ENCODE data around the gene FAM170B. TPM values are rescaled to one million over a fixed set of nuclear protein-coding genes. Genes with fewer than 3 reads are reported as not detected.

FAM170B gene
- polyA plus RNA-seq, 1 of the 3 experiments (the other 2 are of a cell fraction), result not detected

DNA sequence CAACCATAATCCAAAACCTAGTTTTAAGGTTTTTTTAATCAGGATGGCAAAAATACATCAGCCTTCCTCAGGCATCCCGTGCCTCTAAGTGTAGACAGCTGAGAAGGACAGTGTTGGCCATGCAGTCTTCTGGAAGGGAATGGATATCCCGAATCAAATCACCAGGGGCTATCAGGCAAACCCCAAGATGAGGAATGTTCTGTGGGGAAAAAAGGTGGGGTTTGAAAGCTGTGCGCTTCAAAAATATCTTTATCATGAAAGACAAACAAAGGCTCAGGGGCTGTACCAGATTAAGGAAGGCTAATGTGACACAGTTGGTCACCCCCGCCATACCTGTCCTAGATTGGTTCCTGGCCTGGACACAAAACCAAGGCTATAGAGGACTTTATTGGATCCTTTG, 49.0 kb upstream of the FAM170B start:
- Histone ChIP-seq H4K20me1 (ENCODE audit: insufficient read depth) (no peaks in the 10 kb centered on the region), H3K27me3 (ENCODE audit: insufficient read depth) (no peaks in the 10 kb centered on the region), H3K4me2 (no peak overlapping the region), H3K27ac (ENCODE audit: low read depth in 2 of 2, low read length in 1 of 2) (no peak overlapping the region), H3K9me3 (no peaks in the 10 kb centered on the region), H3K36me3 (replicated peaks in 1 of 2; ENCODE audit: control insufficient read depth in 1 of 2, insufficient read depth in 2 of 2, low read length in 1 of 2) (no peaks in the 10 kb centered on the region), H3K79me2 (ENCODE audit: insufficient read depth) (no peaks in the 10 kb centered on the region), H3K4me3 (ENCODE audit: low read depth in 2 of 2, low read length in 1 of 2) (no peak overlapping the region), H3K9ac (no peak overlapping the region), H2AFZ (ENCODE audit: low read depth) (no peak overlapping the region), H3F3A (replicated peaks; ENCODE audit: insufficient read depth) (no peaks in the 10 kb centered on the region), H3K4me1 (ENCODE audit: control insufficient read depth in 1 of 2, insufficient read depth in 2 of 2, low read depth in 1 of 2, low read length in 1 of 2) (peaks cover 0 to 2% of the 10 kb centered on the region in 2 experiments; a peak in 1 of 4 replicates), H3K9me2 (0 out of 2 replicates have a peak, but pooled peaks cover 2% of the 10 kb centered on the region)
- 32% methylated on average over 4 of the region's 4 CpGs for WGBS (ENCODE audit: low lambda C conversion rate)
- ChIA-PET POLR2A (no interaction called here), CTCF (interaction anchor here (2.0 kb wide), 1 partner anchor 18 kb away, joined by 5 read pairs; no protein-coding TSS in a partner anchor)
- TF ChIP-seq NFIC (IDR thresholded peaks at IDR 0.05; ENCODE audit: borderline replicate concordance) (no peak), RXRA (IDR thresholded peaks at IDR 0.05; ENCODE audit: borderline replicate concordance, low read depth) (no peak), TEAD4 (IDR thresholded peaks at IDR 0.05; ENCODE audit: borderline replicate concordance, insufficient read depth) (no peak), USF1 (IDR thresholded peaks at IDR 0.05; ENCODE audit: borderline replicate concordance, low read depth) (no peak), FOXM1 (IDR thresholded peaks at IDR 0.05; ENCODE audit: low read depth) (no peak), EZH2phosphoT487 (IDR thresholded peaks at IDR 0.05; ENCODE audit: borderline replicate concordance, low read depth) (no peak)
- TF ChIP-seq, protein P1, sequence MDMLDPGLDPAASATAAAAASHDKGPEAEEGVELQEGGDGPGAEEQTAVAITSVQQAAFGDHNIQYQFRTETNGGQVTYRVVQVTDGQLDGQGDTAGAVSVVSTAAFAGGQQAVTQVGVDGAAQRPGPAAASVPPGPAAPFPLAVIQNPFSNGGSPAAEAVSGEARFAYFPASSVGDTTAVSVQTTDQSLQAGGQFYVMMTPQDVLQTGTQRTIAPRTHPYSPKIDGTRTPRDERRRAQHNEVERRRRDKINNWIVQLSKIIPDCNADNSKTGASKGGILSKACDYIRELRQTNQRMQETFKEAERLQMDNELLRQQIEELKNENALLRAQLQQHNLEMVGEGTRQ (IDR thresholded peaks at IDR 0.05; ENCODE audit: borderline replicate concordance, low read depth, low read length), result no peak
- DNase-seq, result no peak

GRCh38 chr10:49180444-49180860, 46.6 kb upstream of the FAM170B start:
- Histone ChIP-seq H3K27ac (ENCODE audit: low read depth in 2 of 2, low read length in 1 of 2) (no peak overlapping the region), H3K36me3 (replicated peaks in 1 of 2; ENCODE audit: control insufficient read depth in 1 of 2, insufficient read depth in 2 of 2, low read length in 1 of 2) (no peaks in the 10 kb centered on the region), H3K9me3 (no peaks in the 10 kb centered on the region), H2AFZ (ENCODE audit: low read depth) (no peak overlapping the region), H3K79me2 (ENCODE audit: insufficient read depth) (no peaks in the 10 kb centered on the region), H3K4me2 (no peak overlapping the region), H3F3A (replicated peaks; ENCODE audit: insufficient read depth) (no peaks in the 10 kb centered on the region), H3K4me1 (ENCODE audit: control insufficient read depth in 1 of 2, insufficient read depth in 2 of 2, low read depth in 1 of 2, low read length in 1 of 2) (peaks cover 0 to 2% of the 10 kb centered on the region in 2 experiments; a peak in 1 of 4 replicates), H3K27me3 (ENCODE audit: insufficient read depth) (no peaks in the 10 kb centered on the region), H3K4me3 (ENCODE audit: low read depth in 2 of 2, low read length in 1 of 2) (no peak overlapping the region), H3K9ac (no peak overlapping the region), H3K9me2 (0 out of 2 replicates have a peak, but pooled peaks cover 2% of the 10 kb centered on the region), H4K20me1 (ENCODE audit: insufficient read depth) (no peaks in the 10 kb centered on the region)
- no peak for TF ChIP-seq CTCF (IDR thresholded peaks at IDR 0.05)
- no peak for TF ChIP-seq JUND (IDR thresholded peaks at IDR 0.05)
- TF ChIP-seq TCF12 (IDR thresholded peaks at IDR 0.05), result no peak
- TF ChIP-seq IRF3 (IDR thresholded peaks at IDR 0.05; ENCODE audit: low read depth, low read length), result no peak
- no peak for TF ChIP-seq RFX5 (IDR thresholded peaks at IDR 0.05; ENCODE audit: low read length)
- no peak for TF ChIP-seq TEAD4 (IDR thresholded peaks at IDR 0.05; ENCODE audit: borderline replicate concordance, insufficient read depth)
- TF ChIP-seq TAF1 (IDR thresholded peaks at IDR 0.05; ENCODE audit: borderline replicate concordance, low read depth, low read length), result no peak
- no peak for TF ChIP-seq RAD21 (IDR thresholded peaks at IDR 0.05; ENCODE audit: low read length)
- no peak for TF ChIP-seq MEF2A (IDR thresholded peaks at IDR 0.05; ENCODE audit: borderline replicate concordance, low read depth)
- TF ChIP-seq, protein P2, sequence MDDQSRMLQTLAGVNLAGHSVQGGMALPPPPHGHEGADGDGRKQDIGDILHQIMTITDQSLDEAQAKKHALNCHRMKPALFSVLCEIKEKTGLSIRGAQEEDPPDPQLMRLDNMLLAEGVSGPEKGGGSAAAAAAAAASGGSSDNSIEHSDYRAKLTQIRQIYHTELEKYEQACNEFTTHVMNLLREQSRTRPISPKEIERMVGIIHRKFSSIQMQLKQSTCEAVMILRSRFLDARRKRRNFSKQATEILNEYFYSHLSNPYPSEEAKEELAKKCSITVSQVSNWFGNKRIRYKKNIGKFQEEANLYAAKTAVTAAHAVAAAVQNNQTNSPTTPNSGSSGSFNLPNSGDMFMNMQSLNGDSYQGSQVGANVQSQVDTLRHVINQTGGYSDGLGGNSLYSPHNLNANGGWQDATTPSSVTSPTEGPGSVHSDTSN (IDR thresholded peaks at IDR 0.05), result no peak
- TF ChIP-seq MAX (IDR thresholded peaks at IDR 0.05; ENCODE audit: low read depth), result no peak
- TF ChIP-seq POLR2AphosphoS5 (IDR thresholded peaks at IDR 0.05; ENCODE audit: low read depth, low read length), result no peak
- TF ChIP-seq EP300 (IDR thresholded peaks at IDR 0.05; ENCODE audit: borderline replicate concordance in 1 of 2, low read depth in 1 of 2, low read length in 1 of 2), result no peak
- POLR2A ChIA-PET, result no interaction called here
- 23% methylated on average over 3 of the region's 3 CpGs for WGBS (ENCODE audit: low lambda C conversion rate)
- CTCF ChIA-PET, result no interaction called here
- DNase-seq, result no peak

Measured in SK-N-SH (cell line).